Activated T-cell treated with anti-CD3 and anti-CD28 coated beads, Interleukin-2, amount 50 U/mL, for 1 hour (primary cell): ENCODE measurements around the gene FBXO30.

Source experiments
- DNase-seq: peaks from one replicate; pipeline ENCODE4 v3.0.0-alpha.2; 2020

FBXO30 gene

GRCh38 chr6:145749632-145750031 is 65.0 kb downstream of the FBXO30 start:
- DNase-seq = no peak

- DNase-seq = no peak
These were observed 68.7 kb downstream of the FBXO30 start for GRCh38 chr6:145745861-145746260.

- no peak for DNase-seq
These were observed 70.0 kb downstream of the FBXO30 start for GRCh38 chr6:145744619-145745018.
